CD4-positive, alpha-beta T cell treated with Interleukin-12 subunit alpha and Interleukin-12 subunit beta, for 1 hour (primary cell): ENCODE data around the gene EPC1.
"Not testable (repeated sequence)": the region's sequence is repeated elsewhere in the genome, so short reads cannot be mapped to it uniquely, and the experiment has no call there.

ENCODE experiments used
- DNase-seq: peaks from one replicate; pipeline ENCODE4 v3.0.0-alpha.2; 2020

The EPC1 gene

GRCh38 chr10:32266979-32267378, 80.0 kb downstream of the EPC1 start:
- no peak for DNase-seq

GRCh38 chr10:32266566-32266965, 80.4 kb downstream of the EPC1 start:
- no peak for DNase-seq

- DNase-seq = no peak
Measured at GRCh38 chr10:32265756-32266155, 81.2 kb downstream of the EPC1 start.

GRCh38 chr10:32263300-32263699, 83.7 kb downstream of the EPC1 start:
- DNase-seq = no peak

GRCh38 chr10:32259551-32259950, 87.4 kb downstream of the EPC1 start:
- DNase-seq = no peak

GRCh38 chr10:32256613-32257437, 90.1 kb downstream of the EPC1 start:
- peak; percentile 77 for DNase-seq

GRCh38 chr10:32253821-32254220, 93.1 kb downstream of the EPC1 start:
- no peak for DNase-seq

- no peak for DNase-seq
Measured at GRCh38 chr10:32253276-32253675, 93.7 kb downstream of the EPC1 start.

GRCh38 chr10:32250489-32250888, 96.5 kb downstream of the EPC1 start:
- DNase-seq = not testable (repeated sequence)

- DNase-seq = no peak
Measured at GRCh38 chr10:32246685-32247084, 100.3 kb downstream of the EPC1 start.

- DNase-seq = no peak
Measured at GRCh38 chr10:32245760-32246159, 101.2 kb downstream of the EPC1 start.

- no peak for DNase-seq
Measured at GRCh38 chr10:32244421-32245207, 102.3 kb downstream of the EPC1 start.

GRCh38 chr10:32244011-32244410, 102.9 kb downstream of the EPC1 start:
- DNase-seq = no peak

GRCh38 chr10:32241946-32242345, 105.0 kb downstream of the EPC1 start:
- DNase-seq = no peak

GRCh38 chr10:32240471-32240870, 106.5 kb downstream of the EPC1 start:
- DNase-seq = no peak

GRCh38 chr10:32239769-32240168, 107.2 kb downstream of the EPC1 start:
- no peak for DNase-seq

- DNase-seq = no peak
Measured at GRCh38 chr10:32237644-32238345, 109.2 kb downstream of the EPC1 start.

GRCh38 chr10:32234471-32234870, 112.5 kb downstream of the EPC1 start:
- no peak for DNase-seq

- not testable (repeated sequence) for DNase-seq
Measured at GRCh38 chr10:32233375-32233774, 113.6 kb downstream of the EPC1 start.

- no peak for DNase-seq
Measured at GRCh38 chr10:32232378-32232777, 114.6 kb downstream of the EPC1 start.

- not testable (repeated sequence) for DNase-seq
Measured at GRCh38 chr10:32229788-32230187, 117.2 kb downstream of the EPC1 start.

- DNase-seq = no peak
Measured at GRCh38 chr10:32229170-32229569, 117.8 kb downstream of the EPC1 start.

- no peak for DNase-seq
Measured at GRCh38 chr10:32227802-32228201, 119.2 kb downstream of the EPC1 start.

GRCh38 chr10:32226624-32227023, 120.3 kb downstream of the EPC1 start:
- DNase-seq = no peak
